ENCODE measurements around the gene SMDT1.
"Not testable (repeated sequence)": the region's sequence is repeated elsewhere in the genome, so short reads cannot be mapped to it uniquely, and the experiment has no call there.

Gene SMDT1

DNA sequence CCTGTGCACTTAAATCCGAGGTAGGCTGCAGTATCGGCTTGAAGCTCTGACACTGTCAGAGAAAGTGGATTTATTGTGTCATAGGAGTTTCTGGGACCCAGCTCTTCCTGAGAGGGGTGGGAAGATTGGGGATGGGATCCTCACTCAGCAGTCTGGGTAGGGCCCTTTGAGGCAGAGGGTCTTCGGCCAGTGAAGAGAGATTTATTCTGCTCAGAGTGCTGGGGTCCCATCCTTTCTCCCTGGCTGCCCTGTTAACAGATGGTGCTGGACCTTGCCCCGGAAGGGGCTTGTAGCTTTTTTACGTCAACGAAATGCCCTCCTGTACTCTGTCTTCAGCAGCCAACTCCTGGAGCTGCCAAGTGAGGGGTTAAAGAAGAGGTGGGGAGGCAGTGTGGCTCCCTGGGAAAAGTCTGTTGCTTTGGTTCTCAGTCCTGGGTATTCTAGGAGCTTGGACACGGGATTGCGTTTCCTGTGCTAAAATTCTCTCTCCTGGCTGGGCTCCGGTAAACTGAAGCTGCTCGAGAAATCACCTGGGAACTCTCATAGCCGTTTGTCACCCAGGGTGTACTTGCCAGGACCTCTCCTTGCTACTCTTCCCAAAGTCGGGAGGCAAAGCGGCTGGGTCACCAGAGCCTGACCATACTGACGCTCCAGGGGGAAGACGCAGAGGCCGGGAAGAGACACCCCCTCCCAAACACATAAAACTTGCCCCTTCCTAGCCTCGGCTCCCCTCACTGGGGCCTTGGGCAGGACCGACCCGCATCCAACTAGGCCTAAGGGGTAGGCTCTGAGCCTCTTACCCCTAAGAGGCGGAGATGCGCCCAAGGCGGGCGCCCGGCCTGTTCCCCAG is 806 bp upstream of the SMDT1 start:
- H3K9ac ChIP-seq (ENCODE audit: low read depth in 1 of 2, low read length in 2 of 2): peak overlapping the region; percentile 89 to 97
- H3K4me1 ChIP-seq (ENCODE audit: control insufficient read depth in 1 of 2, insufficient read depth in 2 of 2, low read length in 2 of 2): peaks cover 27 to 36% of the 10 kb centered on the region in 2 donors
- peak overlapping the region; percentile 95 for H3K27ac ChIP-seq (ENCODE audit: low read depth, low read length)
- peaks cover 4 to 23% of the 10 kb centered on the region in 2 donors for H3K36me3 ChIP-seq (ENCODE audit: control insufficient read depth in 1 of 2, insufficient read depth in 2 of 2, low read length in 2 of 2)
- H3K27me3 ChIP-seq (ENCODE audit: control insufficient read depth in 1 of 2, insufficient read depth in 2 of 2, low read length in 2 of 2): no peaks in the 10 kb centered on the region
- H3K9me3 ChIP-seq (ENCODE audit: control insufficient read depth in 1 of 2, low read length in 2 of 2): no peaks in the 10 kb centered on the region
- H3K4me3 ChIP-seq (ENCODE audit: low read depth in 1 of 2, low read length in 2 of 2): peak overlapping the region; percentile 72 to 84

- Histone ChIP-seq H3K4me3 (ENCODE audit: low read depth in 1 of 2, low read length in 2 of 2) (peak overlapping the region; percentile 72 to 84), H3K36me3 (ENCODE audit: control insufficient read depth in 1 of 2, insufficient read depth in 2 of 2, low read length in 2 of 2) (peaks cover 4 to 34% of the 10 kb centered on the region in 2 donors), H3K9ac (ENCODE audit: low read depth in 1 of 2, low read length in 2 of 2) (peak overlapping the region; percentile 55 to 97), H3K9me3 (ENCODE audit: control insufficient read depth in 1 of 2, low read length in 2 of 2) (no peaks in the 10 kb centered on the region), H3K27me3 (ENCODE audit: control insufficient read depth in 1 of 2, insufficient read depth in 2 of 2, low read length in 2 of 2) (no peaks in the 10 kb centered on the region), H3K4me1 (ENCODE audit: control insufficient read depth in 1 of 2, insufficient read depth in 2 of 2, low read length in 2 of 2) (peaks cover 19 to 26% of the 10 kb centered on the region in 2 donors), H3K27ac (ENCODE audit: low read depth, low read length) (peak overlapping the region; percentile 68)
These were observed 787 bp downstream of the SMDT1 start for GRCh38 chr22:42080287-42080686.

DNA sequence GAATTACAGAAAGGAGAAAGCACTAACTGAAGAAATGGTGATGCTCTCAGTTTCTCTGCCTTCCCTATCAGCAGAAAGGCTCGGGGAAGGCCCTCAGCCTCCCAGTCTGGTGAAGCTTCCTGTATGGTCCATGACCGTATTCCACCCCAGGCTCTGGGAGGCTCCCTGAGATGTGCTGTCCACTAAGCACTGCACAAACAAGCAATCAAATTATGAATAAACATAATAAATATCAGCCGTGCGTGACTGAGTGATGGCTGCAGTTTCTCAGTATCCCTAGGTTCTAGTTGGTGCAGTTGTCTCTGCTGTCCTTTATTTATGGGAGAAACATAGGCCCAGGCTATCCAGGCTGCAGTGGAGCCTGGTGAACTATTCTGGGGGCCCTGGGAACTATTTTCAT is 3.6 kb downstream of the SMDT1 start:
- peaks cover 21 to 50% of the 10 kb centered on the region in 2 donors for H3K36me3 ChIP-seq (ENCODE audit: control insufficient read depth in 1 of 2, insufficient read depth in 2 of 2, low read length in 2 of 2)
- H3K4me1 ChIP-seq (ENCODE audit: control insufficient read depth in 1 of 2, insufficient read depth in 2 of 2, low read length in 2 of 2): peaks cover 15 to 16% of the 10 kb centered on the region in 2 donors
- H3K9ac ChIP-seq (ENCODE audit: low read depth in 1 of 2, low read length in 2 of 2): no peak overlapping the region
- no peak overlapping the region for H3K27ac ChIP-seq (ENCODE audit: low read depth, low read length)
- no peak overlapping the region for H3K4me3 ChIP-seq (ENCODE audit: low read depth in 1 of 2, low read length in 2 of 2)
- H3K27me3 ChIP-seq (ENCODE audit: control insufficient read depth in 1 of 2, insufficient read depth in 2 of 2, low read length in 2 of 2): no peaks in the 10 kb centered on the region
- H3K9me3 ChIP-seq (ENCODE audit: control insufficient read depth in 1 of 2, low read length in 2 of 2): no peaks in the 10 kb centered on the region

DNA sequence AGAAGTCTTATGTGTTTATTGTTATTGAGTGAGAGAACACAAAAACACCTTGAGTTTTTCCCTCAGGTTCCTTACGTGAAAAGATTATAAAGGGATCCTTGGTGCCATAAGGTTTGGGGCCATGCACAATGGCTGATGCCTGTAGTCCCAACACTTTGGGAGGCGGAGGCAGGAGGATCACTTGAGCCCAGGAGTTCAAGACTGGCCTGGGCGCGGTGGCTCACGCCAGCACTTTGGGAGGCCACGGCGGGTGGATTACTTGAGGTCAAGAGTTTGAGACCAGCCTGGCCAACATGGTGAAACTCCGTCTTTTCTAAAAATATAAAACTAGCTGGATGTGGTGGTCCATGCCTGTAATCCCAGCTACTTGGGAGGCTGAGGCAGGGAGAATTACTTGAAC is 5.4 kb downstream of the SMDT1 start:
- no peak overlapping the region for H3K9ac ChIP-seq (ENCODE audit: low read depth in 1 of 2, low read length in 2 of 2)
- H3K36me3 ChIP-seq (ENCODE audit: control insufficient read depth in 1 of 2, insufficient read depth in 2 of 2, low read length in 2 of 2): peaks cover 21 to 50% of the 10 kb centered on the region in 2 donors
- no peaks in the 10 kb centered on the region for H3K27me3 ChIP-seq (ENCODE audit: control insufficient read depth in 1 of 2, insufficient read depth in 2 of 2, low read length in 2 of 2)
- no peak overlapping the region for H3K4me3 ChIP-seq (ENCODE audit: low read depth in 1 of 2, low read length in 2 of 2)
- no peaks in the 10 kb centered on the region for H3K9me3 ChIP-seq (ENCODE audit: control insufficient read depth in 1 of 2, low read length in 2 of 2)
- H3K27ac ChIP-seq (ENCODE audit: low read depth, low read length): no peak overlapping the region
- H3K4me1 ChIP-seq (ENCODE audit: control insufficient read depth in 1 of 2, insufficient read depth in 2 of 2, low read length in 2 of 2): peaks cover 14 to 18% of the 10 kb centered on the region in 2 donors

DNA sequence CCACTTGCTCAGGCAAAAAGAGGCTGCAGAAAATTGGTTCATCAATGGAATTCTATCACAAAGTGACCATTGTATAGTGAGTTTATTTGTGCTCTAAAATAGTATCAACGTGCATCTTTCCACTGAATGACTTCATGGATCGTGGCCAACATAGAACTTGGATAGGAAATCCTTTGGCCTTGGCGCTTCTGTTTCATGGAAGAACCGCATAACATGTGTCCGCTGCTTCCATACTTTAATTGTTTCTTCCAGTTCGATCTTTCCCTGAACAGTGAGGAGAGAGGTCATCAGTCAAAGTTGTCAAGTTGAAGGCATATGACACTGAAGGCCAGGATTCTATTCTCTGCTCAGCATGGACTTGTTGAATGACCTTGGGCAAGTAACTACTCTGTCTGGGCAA is 6.6 kb downstream of the SMDT1 start:
- no peak overlapping the region for H3K9ac ChIP-seq (ENCODE audit: low read depth in 1 of 2, low read length in 2 of 2)
- H3K9me3 ChIP-seq (ENCODE audit: control insufficient read depth in 1 of 2, low read length in 2 of 2): no peaks in the 10 kb centered on the region
- peaks cover 21 to 50% of the 10 kb centered on the region in 2 donors for H3K36me3 ChIP-seq (ENCODE audit: control insufficient read depth in 1 of 2, insufficient read depth in 2 of 2, low read length in 2 of 2)
- H3K27me3 ChIP-seq (ENCODE audit: control insufficient read depth in 1 of 2, insufficient read depth in 2 of 2, low read length in 2 of 2): no peaks in the 10 kb centered on the region
- H3K27ac ChIP-seq (ENCODE audit: low read depth, low read length): no peak overlapping the region
- H3K4me3 ChIP-seq (ENCODE audit: low read depth in 1 of 2, low read length in 2 of 2): no peak overlapping the region
- peaks cover 12 to 14% of the 10 kb centered on the region in 2 donors for H3K4me1 ChIP-seq (ENCODE audit: control insufficient read depth in 1 of 2, insufficient read depth in 2 of 2, low read length in 2 of 2)

GRCh38 chr22:42090596-42091454 is 11.3 kb downstream of the SMDT1 start, which contains the start of gene NDUFA6:
TSS of gene NDUFA6 (minus strand) at chr22:42090772. CDS start at chr22:42090744, 28 bp downstream.
- H3K9ac ChIP-seq (ENCODE audit: low read depth in 1 of 2, low read length in 2 of 2): peak within 1 kb of the TSS; percentile 97 to 98

DNA sequence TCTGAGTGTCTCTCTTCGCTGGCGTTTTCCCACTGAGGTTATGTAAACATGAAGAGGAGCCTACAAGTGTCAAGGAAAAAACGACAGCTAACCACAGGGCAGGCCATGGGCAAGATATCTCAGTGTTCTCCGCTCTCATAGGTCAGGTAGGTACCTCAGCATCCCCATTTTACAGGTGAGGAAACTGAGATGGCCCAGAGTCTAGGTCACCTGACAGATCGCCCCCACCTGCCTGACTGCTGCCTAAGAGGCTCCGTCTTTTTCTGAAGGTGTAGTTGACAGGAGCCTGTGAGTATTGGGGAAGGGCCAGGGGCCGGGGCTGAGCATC is 11.9 kb downstream of the SMDT1 start:
- Histone ChIP-seq H3K9ac (ENCODE audit: low read depth in 1 of 2, low read length in 2 of 2) (peak overlapping the region; percentile 91 to 93), H3K27ac (ENCODE audit: low read depth, low read length) (peak overlapping the region; percentile 94), H3K4me3 (ENCODE audit: low read depth in 1 of 2, low read length in 2 of 2) (peak overlapping the region; percentile 81), H3K4me1 (ENCODE audit: control insufficient read depth in 1 of 2, insufficient read depth in 2 of 2, low read length in 2 of 2) (peaks cover 16 to 17% of the 10 kb centered on the region in 2 donors), H3K36me3 (ENCODE audit: control insufficient read depth in 1 of 2, insufficient read depth in 2 of 2, low read length in 2 of 2) (peaks cover 6 to 7% of the 10 kb centered on the region in 2 donors), H3K27me3 (ENCODE audit: control insufficient read depth in 1 of 2, insufficient read depth in 2 of 2, low read length in 2 of 2) (no peaks in the 10 kb centered on the region), H3K9me3 (ENCODE audit: control insufficient read depth in 1 of 2, low read length in 2 of 2) (no peaks in the 10 kb centered on the region)

More at GRCh38 chr22:42090596-42091454, 11.3 kb downstream of the SMDT1 start, which contains the start of gene NDUFA6:
- H3K27ac ChIP-seq (ENCODE audit: low read depth, low read length): peak within 1 kb of the TSS; percentile 96
- peaks cover 12 to 13% of the 10 kb centered on the region in 2 donors for H3K36me3 ChIP-seq (ENCODE audit: control insufficient read depth in 1 of 2, insufficient read depth in 2 of 2, low read length in 2 of 2)
- H3K4me1 ChIP-seq (ENCODE audit: control insufficient read depth in 1 of 2, insufficient read depth in 2 of 2, low read length in 2 of 2): peaks cover 16 to 17% of the 10 kb centered on the region in 2 donors
- no peaks in the 10 kb centered on the region for H3K27me3 ChIP-seq (ENCODE audit: control insufficient read depth in 1 of 2, insufficient read depth in 2 of 2, low read length in 2 of 2)
- peak within 1 kb of the TSS; percentile 93 to 97 for H3K4me3 ChIP-seq (ENCODE audit: low read depth in 1 of 2, low read length in 2 of 2)
- H3K9me3 ChIP-seq (ENCODE audit: control insufficient read depth in 1 of 2, low read length in 2 of 2): no peaks in the 10 kb centered on the region

DNA sequence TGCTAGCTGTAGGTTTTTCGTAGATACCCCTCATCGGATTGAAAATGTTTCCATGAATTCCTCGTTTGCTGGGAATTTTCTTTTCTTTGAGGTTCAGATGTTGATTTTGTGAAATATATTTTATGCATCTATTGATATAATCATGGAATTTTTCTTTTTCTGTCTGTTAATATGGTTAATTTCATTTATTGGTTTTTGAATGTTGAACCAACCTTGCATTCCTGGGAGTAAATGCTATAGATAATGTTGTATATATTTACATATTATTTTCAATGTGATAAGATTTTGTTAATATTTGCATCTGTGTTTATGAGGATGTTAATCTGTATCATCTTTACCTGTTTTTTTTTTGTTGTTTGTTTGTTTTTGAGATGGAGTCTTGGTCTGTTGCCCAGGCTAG is 21.7 kb downstream of the SMDT1 start:
- Histone ChIP-seq H3K36me3 (ENCODE audit: control insufficient read depth in 1 of 2, insufficient read depth in 2 of 2, low read length in 2 of 2) (no peaks in the 10 kb centered on the region), H3K4me1 (ENCODE audit: control insufficient read depth in 1 of 2, insufficient read depth in 2 of 2, low read length in 2 of 2) (no peaks in the 10 kb centered on the region), H3K27ac (ENCODE audit: low read depth, low read length) (no peak overlapping the region), H3K9ac (ENCODE audit: low read depth in 1 of 2, low read length in 2 of 2) (no peak overlapping the region), H3K9me3 (ENCODE audit: control insufficient read depth in 1 of 2, low read length in 2 of 2) (peaks cover 9 to 23% of the 10 kb centered on the region in 2 donors), H3K4me3 (ENCODE audit: low read depth in 1 of 2, low read length in 2 of 2) (no peak overlapping the region), H3K27me3 (ENCODE audit: control insufficient read depth in 1 of 2, insufficient read depth in 2 of 2, low read length in 2 of 2) (no peaks in the 10 kb centered on the region)

GRCh38 chr22:42104332-42104860 is 24.9 kb downstream of the SMDT1 start:
- not testable (repeated sequence) for H3K27me3 ChIP-seq (ENCODE audit: control insufficient read depth in 1 of 2, insufficient read depth in 2 of 2, low read length in 2 of 2); H3K27ac ChIP-seq (ENCODE audit: low read depth, low read length); H3K9ac ChIP-seq (ENCODE audit: low read depth in 1 of 2, low read length in 2 of 2); H3K36me3 ChIP-seq (ENCODE audit: control insufficient read depth in 1 of 2, insufficient read depth in 2 of 2, low read length in 2 of 2); H3K4me3 ChIP-seq (ENCODE audit: low read depth in 1 of 2, low read length in 2 of 2); H3K4me1 ChIP-seq (ENCODE audit: control insufficient read depth in 1 of 2, insufficient read depth in 2 of 2, low read length in 2 of 2)
- H3K9me3 ChIP-seq (ENCODE audit: control insufficient read depth in 1 of 2, low read length in 2 of 2): peaks cover 9 to 23% of the 10 kb centered on the region in 2 donors

Data from duodenal mucosa (tissue), 2 donors.